Ishikawa (cell line): Measurements from ENCODE around the gene NXNL2.

Experiments
- CEBPB ChIP-seq: IDR thresholded peaks from 2 replicates; pipeline ENCODE4 v1.6.1; 2012
- FOXM1 ChIP-seq: IDR thresholded peaks from 2 replicates; pipeline ENCODE4 v1.6.1; 2012; ENCODE audit warnings: low read depth, borderline replicate concordance
- MAX ChIP-seq: IDR thresholded peaks from 2 replicates; pipeline ENCODE4 v1.6.1; 2012
- NFIC ChIP-seq: IDR thresholded peaks from 2 replicates; pipeline ENCODE4 v1.6.1; 2012
- RAD21 ChIP-seq: IDR thresholded peaks from 2 replicates; pipeline ENCODE4 v1.6.1; 2012; ENCODE audit warnings: low read depth

DNA sequence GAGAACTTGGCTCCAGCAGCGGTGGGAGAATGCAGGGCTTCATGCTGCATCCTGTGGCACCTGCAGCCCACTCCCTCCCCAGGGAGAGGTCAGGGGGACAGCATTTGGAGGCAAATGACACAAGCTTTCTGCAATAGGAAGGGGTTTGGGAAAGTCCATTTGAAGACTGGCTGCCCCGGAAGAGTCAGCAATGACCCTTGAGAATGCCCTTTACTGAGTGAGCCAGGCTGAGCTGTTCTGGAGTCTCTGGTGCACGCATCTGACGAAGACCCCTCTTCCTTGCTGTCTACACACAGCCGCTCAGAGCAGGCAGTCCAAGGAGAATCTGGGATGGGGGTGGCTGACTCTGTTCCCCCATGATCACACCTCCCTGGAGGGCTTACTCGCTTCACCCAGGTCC lies 5.5 kb upstream of the NXNL2 start:
- TF ChIP-seq NFIC (no peak), CEBPB (no peak), MAX (no peak), RAD21 (no peak), FOXM1 (no peak)
